ENCODE data around the gene MTCL1.

Gene MTCL1

DNA sequence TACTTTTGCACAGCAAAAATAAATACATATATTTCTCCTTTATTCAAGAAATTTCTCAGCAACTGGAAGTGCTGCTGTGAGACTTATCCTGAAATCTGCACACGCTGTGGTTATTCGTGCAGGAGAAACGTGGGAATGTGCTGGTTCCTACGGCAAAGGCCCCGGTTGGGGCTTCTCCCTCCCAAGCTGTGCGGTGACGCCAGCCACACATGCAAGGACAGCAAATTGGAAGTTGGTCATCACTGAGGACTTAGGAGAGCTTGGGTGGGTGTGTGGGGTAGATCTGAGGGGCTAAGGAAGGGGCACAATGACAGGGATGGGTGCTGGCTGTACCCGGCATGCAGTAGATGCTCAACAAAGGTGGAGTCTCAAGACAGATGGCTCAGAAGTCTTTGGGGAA, 16.5 kb upstream of the MTCL1 start:
- no peak for DNase-seq

DNA sequence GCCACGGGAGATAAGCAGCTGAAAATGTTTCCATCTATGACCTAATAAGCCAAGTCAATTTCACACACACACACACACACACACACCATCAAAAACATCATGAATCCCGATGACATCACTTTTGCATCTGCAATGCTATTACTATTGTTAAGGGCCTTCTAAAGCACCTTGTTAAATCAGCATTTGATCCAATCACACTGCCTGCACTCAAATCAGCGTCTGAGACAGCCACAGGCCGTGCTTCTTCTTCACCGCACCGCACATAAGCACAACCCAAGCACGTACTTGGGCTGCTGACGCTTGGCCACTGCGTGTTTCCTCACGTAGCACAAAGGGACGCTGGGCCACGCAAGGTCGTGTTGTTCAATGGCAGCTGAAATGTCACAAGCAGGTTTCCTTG, 15.8 kb upstream of the MTCL1 start:
- DNase-seq: no peak

DNA sequence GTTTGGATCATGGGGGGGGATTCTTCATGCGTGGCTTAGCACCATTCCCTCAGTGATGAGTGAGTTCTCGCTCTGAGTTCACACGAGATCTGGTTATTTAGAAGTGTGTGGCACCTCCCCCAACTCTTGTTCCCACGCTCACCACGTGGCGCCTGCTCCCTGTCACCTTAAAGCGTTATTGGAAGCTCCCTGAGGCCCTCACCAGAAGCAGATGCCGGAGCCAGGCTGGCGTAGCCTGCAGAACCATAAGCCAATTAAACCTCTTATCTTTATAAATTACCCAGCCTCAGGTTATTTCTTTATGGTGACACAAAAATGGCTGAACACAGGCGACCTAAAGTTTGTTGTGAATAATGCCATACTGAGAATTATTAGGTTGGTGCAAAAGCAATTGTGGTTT, 10.5 kb upstream of the MTCL1 start:
- no peak for DNase-seq

DNA sequence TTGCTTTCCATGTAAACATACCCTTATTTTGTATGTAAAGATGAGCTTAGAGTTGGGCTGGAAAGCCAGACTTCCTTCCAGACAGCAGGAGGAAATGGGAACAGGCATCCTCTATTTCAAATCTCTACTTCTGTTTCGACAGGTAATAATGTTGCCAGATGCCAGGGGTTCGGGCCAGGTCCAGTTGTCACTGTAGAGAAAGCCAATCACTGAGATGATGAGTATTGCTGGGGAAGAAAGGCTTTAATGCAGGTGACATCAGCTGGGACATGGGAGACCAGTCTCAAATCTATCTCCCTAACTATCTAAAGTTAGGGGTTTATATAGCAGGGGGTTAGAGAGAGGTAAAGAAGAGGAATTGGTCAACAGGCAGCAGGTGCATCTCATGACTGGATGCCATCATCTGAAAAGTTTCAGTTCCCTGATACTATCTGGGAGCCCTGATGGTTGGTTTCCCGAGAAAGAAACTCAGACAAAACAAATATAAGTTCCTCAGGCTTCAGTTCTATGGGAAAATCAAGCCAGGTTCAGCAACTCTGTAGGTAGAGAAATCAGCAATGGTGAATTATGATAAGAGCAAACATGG, 9.3 kb upstream of the MTCL1 start:
- no peak for DNase-seq

DNA sequence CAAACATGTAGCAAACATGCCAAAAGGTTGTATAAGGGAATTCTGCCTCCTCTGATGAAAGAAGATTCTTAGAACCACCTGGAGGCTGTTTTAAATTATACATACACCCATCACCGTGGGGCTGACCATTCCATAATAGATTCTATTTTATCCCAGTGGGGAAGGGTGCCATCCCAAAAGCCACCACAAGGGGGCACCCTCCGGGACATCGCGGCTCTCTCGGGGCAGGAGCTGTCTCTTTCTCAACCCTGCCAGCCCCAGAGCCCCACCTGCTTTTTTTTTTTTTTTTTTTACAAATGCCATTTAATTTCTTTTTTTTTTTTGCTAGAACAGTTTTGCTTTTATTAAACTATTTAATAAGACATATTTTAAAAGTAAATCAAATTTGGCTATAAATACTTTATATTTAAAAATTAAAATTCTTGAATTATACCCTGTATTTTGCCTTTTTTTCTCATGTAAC, 8.6 kb upstream of the MTCL1 start:
- DNase-seq: peak; percentile 79

DNA sequence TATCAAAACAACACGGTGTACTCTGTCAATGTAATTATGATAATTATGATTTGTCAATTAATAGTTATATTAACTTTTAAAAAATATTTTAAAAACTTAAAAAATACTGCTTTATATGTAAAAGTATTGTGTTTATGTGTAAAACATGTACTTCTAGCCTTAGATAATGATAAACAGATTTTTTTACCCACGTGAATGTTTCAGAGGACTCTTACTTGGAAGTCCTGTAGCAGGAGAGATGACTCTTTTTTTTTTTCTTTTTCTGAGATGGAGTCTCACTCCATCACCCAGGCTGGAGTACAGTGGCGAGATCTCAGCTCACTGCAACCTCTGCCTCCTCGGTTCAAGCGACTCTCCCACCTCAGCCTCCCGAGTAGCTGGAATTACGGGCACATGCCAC, 6.2 kb upstream of the MTCL1 start:
- DNase-seq: no peak

DNA sequence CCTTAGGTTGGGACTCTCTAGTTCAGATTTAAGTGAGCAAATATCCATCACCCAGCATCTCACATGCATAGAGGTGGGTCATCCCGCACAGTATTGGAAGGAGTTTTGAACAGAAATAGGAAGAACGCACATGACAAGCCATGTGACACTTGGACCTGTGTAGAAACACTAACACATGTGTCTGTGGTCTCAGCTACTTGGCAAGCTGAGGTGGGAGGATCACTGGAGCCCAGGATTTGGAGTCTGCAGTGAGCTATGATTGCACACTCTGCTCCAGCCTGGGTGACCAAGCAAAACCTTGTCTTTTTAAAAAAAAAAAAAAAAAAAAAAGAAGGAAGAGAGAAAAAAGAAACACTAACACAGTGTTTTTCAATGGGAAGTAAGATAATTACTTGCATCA, 5.4 kb upstream of the MTCL1 start:
- no peak for DNase-seq

DNA sequence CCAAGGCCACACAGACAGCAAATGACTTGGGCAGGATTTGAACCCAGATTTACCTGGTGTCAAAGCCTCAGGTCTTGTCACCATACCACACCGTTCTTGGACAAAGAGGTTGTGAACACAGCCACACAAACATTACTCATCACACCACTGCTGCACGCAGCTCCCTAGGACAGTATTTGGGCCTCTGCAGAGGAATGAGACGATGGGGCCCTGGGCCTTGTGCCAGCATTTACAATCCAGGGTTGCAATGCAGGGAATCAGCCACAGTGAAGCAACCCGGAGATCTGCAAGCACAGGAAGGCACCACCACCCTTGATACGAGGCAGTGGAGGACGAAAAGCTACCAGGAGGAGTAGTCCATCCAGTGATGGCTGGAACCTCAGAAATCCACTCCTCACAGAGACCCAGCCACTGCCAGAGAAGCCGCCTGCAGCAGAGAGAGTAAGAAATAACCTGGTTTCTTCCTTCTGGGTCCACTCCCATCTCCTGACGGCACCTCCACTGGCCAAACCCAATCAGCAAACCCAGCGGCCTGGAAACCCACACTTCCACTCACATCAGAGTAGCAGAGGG, 3.7 kb upstream of the MTCL1 start:
- DNase-seq: no peak

DNA sequence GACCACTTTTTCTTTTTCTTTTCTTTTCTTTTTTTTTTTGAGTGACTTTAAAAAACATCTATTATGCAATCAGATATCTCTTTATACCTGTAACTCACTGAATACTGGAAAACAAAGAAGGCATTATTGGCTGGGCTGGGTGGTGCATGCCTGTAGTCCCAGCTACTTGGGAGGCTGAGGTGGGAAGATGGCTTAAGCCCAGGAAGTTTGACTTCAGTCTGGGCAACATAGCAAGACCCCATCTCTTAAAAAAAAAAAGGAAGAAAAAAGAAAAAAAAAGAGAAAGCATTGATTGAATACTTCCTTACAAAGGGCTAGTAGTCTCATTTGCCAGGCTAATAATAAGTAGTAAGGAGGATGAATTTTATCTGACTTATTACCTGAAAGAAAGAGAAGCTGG, 2.7 kb upstream of the MTCL1 start:
- DNase-seq: no peak

DNA sequence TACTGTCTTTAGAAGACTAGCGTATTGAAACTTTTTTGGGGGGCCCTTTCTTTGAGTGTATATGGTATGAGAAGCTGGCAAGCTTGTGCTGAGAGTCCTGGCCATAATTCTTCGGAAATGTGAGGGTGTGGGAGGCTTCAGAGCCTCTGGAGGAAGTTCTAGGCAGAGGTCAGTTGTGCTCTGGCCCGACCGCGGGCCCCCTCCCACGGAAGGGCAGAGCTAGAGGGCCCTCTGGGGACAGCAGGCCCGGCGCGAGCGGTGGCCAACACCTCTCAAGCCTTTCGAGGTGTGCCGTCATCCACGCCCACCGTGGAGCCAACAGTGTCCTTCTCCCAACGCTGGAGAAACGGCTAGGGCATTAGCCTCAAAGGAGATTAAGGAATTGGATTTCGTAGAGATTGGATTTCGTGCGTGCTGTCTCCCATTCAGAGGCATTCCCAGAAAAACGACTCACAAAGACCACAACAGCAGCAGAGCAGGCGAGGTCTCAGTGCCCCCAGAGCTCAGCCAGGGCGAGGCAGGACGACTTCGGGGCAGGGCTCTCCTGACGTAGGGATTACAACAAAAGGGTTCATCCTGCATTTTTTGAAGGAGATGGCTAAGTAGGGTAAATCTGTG, 2.2 kb upstream of the MTCL1 start:
- DNase-seq: no peak

DNA sequence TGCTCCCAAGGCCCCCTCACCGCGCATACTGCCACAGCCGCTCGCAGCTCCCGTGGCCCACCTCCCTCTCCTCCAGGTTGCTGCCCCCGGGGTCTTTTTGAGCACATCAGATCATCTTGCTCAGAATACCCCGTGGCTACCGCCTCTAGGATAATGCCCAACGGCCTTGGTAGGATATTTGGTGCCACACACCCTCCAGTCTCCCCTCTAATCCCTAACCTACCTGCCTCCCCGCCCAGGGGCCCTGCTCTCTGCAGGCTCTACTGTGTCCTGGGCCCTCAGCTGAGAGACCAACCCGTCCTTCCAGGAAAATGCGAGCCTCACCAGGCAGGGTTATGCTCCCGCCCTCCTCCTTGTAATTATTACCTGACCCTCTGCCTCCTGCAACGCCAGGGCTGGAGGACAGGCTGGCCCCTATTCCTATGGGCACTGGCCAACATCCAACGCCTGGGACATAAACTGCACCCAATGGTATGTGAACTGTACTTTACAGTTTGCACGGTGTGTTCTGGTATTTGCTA, 1.5 kb upstream of the MTCL1 start:
- DNase-seq: no peak

DNA sequence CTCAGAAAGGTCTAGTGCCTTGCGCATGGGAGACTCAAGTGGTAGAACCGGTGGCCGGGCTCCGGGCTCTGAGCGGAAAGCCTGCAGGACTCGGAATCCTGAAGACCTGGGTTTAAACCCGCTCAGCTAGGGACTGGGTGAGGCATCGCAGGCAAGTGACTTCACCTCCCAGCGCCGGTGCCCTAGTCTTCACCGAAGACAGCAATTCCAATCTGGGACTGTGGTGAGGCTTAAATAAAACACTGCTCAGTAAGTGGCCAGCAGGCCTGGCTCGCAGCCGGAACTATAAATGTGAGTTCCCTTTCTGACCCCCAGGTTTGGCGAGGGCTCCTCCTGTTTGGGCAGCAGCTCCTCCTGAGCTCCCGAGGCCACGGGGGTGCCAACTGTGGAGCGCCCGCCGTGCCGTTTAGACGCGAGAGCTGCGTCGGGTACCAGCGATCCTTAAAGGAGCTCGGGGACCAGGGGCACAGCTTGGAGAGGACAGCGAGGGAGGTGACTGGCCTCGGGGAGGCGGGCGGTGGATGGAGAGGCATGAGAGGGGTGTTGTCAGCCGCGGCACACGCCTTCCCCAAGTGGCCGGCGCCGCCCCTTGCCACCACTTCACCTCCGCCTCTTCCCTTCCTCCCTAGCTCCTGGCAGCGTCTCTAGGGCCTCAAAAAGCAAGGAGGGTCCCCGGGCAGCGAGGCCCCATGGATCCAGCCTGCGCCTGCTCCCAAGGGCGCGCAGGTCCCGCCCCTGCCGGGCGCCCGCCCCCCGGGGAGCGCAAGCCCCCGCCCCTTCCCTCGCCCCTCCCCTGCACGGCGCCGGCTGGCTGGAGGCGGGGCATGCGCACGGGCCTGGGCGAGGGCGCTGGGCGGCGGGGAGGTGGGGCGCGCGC, 757 bp upstream of the MTCL1 start:
- peak; percentile 86 for DNase-seq

DNA sequence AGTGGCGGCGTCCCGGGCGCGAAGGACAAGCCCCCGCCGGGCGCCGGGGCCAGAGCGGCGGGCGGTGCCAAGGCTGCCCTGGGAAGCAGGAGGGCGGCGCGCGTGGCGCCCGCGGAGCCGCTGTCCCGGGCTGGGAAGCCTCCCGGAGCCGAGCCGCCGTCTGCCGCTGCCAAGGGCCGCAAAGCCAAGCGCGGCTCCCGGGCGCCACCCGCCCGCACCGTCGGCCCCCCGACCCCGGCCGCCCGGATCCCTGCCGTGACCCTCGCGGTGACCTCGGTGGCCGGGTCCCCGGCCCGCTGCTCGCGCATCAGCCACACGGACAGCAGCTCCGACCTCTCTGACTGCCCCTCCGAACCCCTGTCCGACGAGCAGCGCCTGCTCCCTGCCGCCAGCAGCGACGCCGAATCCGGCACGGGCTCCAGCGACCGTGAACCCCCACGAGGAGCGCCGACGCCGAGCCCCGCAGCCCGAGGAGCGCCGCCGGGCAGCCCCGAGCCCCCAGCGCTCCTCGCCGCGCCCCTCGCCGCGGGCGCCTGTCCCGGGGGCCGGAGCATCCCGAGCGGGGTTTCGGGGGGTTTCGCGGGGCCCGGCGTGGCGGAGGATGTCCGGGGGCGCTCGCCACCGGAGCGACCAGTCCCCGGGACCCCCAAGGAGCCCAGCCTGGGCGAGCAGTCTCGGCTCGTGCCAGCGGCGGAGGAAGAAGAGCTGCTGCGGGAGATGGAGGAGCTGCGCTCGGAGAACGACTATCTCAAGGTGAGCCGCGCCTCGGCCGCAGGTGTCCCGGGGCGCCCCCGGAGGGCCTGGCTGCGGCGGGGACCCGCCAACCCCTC, 820 bp downstream of the MTCL1 start:
- DNase-seq: peak; percentile 22

DNA sequence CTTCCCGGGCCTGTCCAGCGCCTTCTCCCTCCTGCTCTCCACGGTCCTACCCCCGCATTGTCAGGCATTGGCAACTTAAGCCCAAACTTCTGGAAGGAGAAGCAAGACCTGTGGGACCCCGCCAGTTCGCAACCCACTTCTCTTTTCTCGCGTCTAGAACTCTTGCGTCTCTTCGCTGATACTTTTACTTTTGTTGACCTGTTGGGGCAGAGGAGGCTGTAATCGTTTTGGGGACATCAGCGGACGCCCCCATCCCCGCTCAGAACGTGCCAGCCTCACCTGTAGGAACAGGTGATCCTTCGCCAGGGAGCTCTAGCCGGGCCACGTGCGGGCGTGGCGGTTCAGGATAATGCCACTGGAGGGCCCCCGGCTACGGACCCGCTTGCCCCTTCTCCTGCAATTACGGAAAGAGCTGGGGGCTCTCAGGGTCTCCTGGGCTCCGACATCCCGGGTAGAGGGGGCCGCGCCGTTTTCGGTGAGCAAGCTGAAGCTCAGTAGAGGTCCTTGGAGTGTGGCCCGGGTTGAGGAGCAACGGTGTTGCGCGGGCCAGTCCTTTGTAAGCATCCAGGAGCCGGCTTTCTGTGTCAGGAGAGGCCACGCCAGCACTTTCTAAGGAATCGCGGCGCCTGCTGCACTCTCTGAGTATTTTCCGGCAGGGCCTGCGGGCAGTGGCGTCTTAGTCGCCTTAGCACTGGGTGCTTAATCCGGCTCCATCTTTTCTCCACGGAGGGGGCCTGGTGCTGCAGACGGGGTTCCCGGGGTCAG, 1.6 kb downstream of the MTCL1 start:
- DNase-seq: no peak

DNA sequence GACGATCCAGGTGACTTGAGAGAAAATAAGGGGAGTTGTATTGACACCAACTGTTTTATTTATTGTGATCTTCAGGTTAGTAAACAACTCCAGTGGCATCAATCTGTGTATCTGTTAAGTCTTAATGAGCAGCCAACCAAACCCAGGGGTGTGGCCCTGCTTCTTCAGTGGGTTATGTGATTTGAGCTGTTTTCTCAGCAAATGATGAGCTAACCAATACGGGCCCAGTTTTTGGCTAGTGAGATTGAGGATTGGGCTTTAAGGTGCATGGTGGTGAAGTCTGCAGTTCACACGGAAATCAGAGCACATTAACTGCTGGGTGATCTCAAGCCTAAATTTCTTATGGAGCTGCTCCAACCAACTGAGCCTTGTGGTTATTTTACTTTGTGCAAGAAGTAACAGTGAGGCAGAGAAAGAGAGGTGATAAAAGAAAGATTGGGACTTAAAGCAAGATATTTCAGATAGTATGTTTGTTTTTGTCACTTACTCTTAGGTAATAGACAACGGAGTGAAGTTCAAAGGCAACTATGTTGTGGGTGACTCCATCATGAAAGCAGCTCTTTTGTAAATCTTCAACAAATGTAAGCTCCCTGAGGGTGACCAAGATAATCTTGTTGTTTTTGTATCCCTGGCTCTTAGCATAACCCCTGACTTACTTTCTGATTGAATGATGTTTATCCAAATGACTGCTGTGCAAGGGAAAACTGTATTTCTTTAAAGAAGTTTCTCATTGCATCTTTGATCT, 2.4 kb downstream of the MTCL1 start:
- no peak for DNase-seq

DNA sequence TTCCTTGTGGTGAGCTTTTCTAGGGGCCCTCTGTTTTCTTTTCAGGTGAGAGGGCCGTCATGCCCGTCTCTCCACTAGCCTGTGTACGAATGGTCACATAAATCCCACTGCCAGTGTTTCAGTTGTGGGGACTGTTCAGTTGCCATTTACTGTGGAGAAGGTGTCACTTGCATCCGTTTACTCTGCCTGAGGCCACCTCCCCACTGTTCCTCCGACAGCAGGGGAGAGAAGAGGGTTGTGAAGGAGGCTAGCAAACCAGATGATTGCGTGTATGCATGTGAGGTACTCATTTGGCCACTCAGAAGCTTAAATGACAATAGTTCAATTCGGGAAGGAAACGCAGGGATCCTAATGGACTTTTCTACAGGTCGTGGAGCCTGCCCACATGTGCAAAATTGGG, 3.3 kb downstream of the MTCL1 start:
- DNase-seq: no peak

DNA sequence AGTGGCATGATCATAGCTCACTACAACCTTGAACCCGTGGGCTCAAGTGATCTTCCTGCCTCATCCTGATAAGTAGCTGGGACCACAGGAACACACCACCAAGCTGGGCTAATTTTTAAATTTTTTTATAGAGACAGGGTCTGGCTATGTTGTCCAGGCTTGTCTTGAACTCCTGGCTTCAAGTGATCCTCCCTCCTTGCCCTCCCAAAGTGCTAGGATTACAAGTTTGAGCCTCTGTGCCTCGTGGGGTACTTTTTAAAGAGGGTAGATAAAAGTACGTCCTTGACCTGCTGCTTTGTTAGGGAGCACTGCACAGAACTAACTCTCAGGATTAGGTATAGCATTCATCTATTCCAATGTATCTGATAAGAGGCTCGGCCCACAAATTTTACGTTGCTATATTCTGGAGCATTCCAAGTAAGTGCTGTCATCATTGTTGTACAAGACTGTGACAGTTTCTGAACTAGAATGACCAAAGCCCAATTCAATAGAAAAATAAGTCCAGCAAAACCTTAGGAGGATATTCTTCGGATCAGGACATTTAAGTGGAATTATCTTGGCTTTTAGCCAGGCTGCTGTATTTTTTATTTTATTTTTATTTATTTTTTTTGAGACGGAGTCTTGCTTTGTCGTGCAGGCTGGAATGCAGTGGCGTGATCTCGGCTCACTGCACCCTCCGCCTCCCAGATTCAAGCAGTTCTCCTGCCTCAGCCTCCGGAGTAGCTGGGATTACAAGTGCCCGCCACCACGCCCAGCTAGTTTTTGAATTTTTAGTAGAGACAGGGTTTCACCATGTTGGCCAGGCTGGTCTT, 4.1 kb downstream of the MTCL1 start:
- no peak for DNase-seq

DNA sequence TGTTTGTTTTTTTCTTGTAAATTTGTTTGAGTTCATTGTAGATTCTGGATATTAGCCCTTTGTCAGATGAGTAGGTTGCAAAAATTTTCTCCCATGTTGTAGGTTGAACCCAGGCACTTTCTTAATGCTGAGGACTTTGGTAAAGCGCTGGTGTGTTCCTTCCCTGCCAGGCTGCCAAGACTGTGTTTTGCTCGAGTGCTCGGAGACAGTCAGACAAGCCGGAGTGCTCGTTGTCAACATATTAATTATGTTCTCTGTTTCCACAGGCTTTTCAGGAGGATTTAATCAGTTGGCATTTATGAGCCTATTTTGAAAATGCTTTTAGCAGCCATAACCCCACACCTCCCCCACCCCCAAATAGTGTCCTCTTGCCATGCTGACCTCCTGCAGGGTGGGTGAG, 6.4 kb downstream of the MTCL1 start:
- no peak for DNase-seq

DNA sequence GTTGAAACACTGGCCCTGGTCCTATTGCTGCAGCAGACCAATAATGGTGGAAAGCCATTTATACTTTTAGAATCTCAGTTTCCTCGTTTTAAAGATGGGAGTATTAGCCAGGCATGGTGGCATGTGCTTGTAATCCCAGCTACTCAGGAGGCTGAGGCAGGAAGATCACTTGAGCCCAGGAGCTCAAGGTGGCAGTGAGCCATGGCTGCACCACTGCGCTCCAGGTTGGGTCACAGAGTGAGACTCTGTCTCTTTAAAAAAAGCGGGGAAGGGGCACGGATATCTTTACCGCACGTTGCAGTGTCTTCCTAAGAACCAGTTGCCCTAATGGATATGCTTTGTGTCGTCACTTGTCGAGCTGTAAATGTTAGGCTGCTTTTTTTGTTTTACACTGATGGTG, 8.3 kb downstream of the MTCL1 start:
- no peak for DNase-seq

DNA sequence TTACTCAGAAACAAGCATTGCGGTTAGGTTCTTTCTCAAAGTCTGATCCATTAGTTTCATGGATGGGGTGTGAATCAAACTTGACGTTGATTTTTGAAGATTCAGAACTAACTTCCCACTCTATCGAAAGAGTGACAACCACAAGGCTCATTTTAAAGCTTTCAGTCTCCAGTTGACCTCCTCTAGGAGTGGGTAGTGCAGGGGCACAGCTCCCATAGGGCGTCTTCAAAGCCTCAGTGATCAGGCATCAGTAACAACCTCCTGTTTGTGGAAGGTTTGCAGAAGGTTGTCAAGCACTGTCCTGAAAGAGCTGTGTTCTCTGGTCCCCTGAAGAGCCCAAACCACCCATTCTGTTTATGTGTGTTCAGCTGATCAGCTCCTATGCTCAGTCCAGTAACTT, 10.2 kb downstream of the MTCL1 start:
- DNase-seq: no peak
